Endothelial cell (in vitro differentiated cells): ENCODE measurements around the gene MYCBP2. TPM values are rescaled to one million over a fixed set of nuclear protein-coding genes. Genes with fewer than 3 reads are reported as not detected.

ENCODE experiments used
- DNase-seq: peaks from one replicate; pipeline ENCODE4 v3.0.0; 2021; ENCODE audit warnings: low spot score
- H3K27ac Mint-ChIP-seq: one replicate; pipeline ENCODE4 v1.8.0; 2021; ENCODE audit warnings: mixed read lengths, inconsistent platforms; ENCODE audit not compliant: unreplicated experiment
- H3K27me3 Mint-ChIP-seq: one replicate; pipeline ENCODE4 v1.8.0; 2021; ENCODE audit warnings: mild to moderate bottlenecking, moderate library complexity, mixed read lengths, inconsistent platforms; ENCODE audit not compliant: unreplicated experiment
- H3K36me3 Mint-ChIP-seq: one replicate; pipeline ENCODE4 v1.8.0; 2021; ENCODE audit warnings: mild to moderate bottlenecking, low read depth, mixed read lengths, inconsistent platforms; ENCODE audit not compliant: unreplicated experiment
- H3K4me1 Mint-ChIP-seq: one replicate; pipeline ENCODE4 v1.8.0; 2021; ENCODE audit warnings: mild to moderate bottlenecking, mixed read lengths, inconsistent platforms; ENCODE audit not compliant: unreplicated experiment
- H3K4me3 Mint-ChIP-seq: one replicate; pipeline ENCODE4 v1.8.0; 2021; ENCODE audit warnings: mild to moderate bottlenecking, mixed read lengths, inconsistent platforms; ENCODE audit not compliant: unreplicated experiment
- H3K9me3 Mint-ChIP-seq: one replicate; pipeline ENCODE4 v1.8.0; 2021; ENCODE audit warnings: mixed read lengths, inconsistent platforms; ENCODE audit not compliant: unreplicated experiment
- CTCF ChIP-seq: fragments of 200-600 bp; sonication (generic); IDR thresholded peaks from one replicate; pipeline ENCODE4 v1.5.0; 2021; ENCODE audit warnings: antibody characterized with exemption; ENCODE audit not compliant: unreplicated experiment
- total RNA-seq: library from RNA; stranded (reverse); fragmentation: NEBNext Ultra II Directional; extraction: Animal tissue kit (Norgen Biotek cat#: 25700); gene quantifications from one replicate; pipeline ENCODE4 v1.2.1, GENCODE V29; 2021; ENCODE audit not compliant: unreplicated experiment

Gene MYCBP2
- total RNA-seq, 1 donor from 2014 or later: 94.7 TPM

- no peak overlapping the region for H3K27ac Mint-ChIP-seq
- peaks cover 12% of the 10 kb centered on the region for H3K9me3 Mint-ChIP-seq
- no peak for TF ChIP-seq CTCF
- DNase-seq: no peak
- H3K36me3 Mint-ChIP-seq: peaks cover 30% of the 10 kb centered on the region
- no peaks in the 10 kb centered on the region for H3K4me1 Mint-ChIP-seq
- peaks cover 3% of the 10 kb centered on the region for H3K27me3 Mint-ChIP-seq
- no peak overlapping the region for H3K4me3 Mint-ChIP-seq
Observed at GRCh38 chr13:77113496-77113895, 213.4 kb downstream of the MYCBP2 start.

GRCh38 chr13:77105051-77105450, 221.8 kb downstream of the MYCBP2 start:
- H3K4me3 Mint-ChIP-seq: no peak overlapping the region
- no peaks in the 10 kb centered on the region for H3K9me3 Mint-ChIP-seq
- H3K36me3 Mint-ChIP-seq: peaks cover 9% of the 10 kb centered on the region
- peaks cover 4% of the 10 kb centered on the region for H3K4me1 Mint-ChIP-seq
- H3K27me3 Mint-ChIP-seq: no peaks in the 10 kb centered on the region
- no peak for TF ChIP-seq CTCF
- no peak for DNase-seq
- no peak overlapping the region for H3K27ac Mint-ChIP-seq

GRCh38 chr13:77099415-77099814, 227.5 kb downstream of the MYCBP2 start:
- TF ChIP-seq CTCF: no peak
- peaks cover 2% of the 10 kb centered on the region for H3K4me1 Mint-ChIP-seq
- no peak overlapping the region for H3K27ac Mint-ChIP-seq
- H3K27me3 Mint-ChIP-seq: no peaks in the 10 kb centered on the region
- no peak overlapping the region for H3K4me3 Mint-ChIP-seq
- DNase-seq: no peak
- peaks cover 10% of the 10 kb centered on the region for H3K36me3 Mint-ChIP-seq
- no peaks in the 10 kb centered on the region for H3K9me3 Mint-ChIP-seq

- DNase-seq: no peak
- no peaks in the 10 kb centered on the region for H3K9me3 Mint-ChIP-seq
- H3K36me3 Mint-ChIP-seq: peaks cover 22% of the 10 kb centered on the region
- H3K4me1 Mint-ChIP-seq: no peaks in the 10 kb centered on the region
- TF ChIP-seq CTCF: no peak
- no peak overlapping the region for H3K27ac Mint-ChIP-seq
- H3K27me3 Mint-ChIP-seq: no peaks in the 10 kb centered on the region
- H3K4me3 Mint-ChIP-seq: no peak overlapping the region
Observed at GRCh38 chr13:77095288-77095687, 231.6 kb downstream of the MYCBP2 start.

GRCh38 chr13:77094773-77095172, 232.1 kb downstream of the MYCBP2 start:
- Mint-ChIP-seq H3K27ac (no peak overlapping the region), H3K9me3 (no peaks in the 10 kb centered on the region), H3K4me1 (no peaks in the 10 kb centered on the region), H3K36me3 (peaks cover 22% of the 10 kb centered on the region), H3K4me3 (no peak overlapping the region), H3K27me3 (no peaks in the 10 kb centered on the region)
- TF ChIP-seq CTCF: no peak
- no peak for DNase-seq
